ENCODE results near the gene HAUS3.

The HAUS3 gene

DNA sequence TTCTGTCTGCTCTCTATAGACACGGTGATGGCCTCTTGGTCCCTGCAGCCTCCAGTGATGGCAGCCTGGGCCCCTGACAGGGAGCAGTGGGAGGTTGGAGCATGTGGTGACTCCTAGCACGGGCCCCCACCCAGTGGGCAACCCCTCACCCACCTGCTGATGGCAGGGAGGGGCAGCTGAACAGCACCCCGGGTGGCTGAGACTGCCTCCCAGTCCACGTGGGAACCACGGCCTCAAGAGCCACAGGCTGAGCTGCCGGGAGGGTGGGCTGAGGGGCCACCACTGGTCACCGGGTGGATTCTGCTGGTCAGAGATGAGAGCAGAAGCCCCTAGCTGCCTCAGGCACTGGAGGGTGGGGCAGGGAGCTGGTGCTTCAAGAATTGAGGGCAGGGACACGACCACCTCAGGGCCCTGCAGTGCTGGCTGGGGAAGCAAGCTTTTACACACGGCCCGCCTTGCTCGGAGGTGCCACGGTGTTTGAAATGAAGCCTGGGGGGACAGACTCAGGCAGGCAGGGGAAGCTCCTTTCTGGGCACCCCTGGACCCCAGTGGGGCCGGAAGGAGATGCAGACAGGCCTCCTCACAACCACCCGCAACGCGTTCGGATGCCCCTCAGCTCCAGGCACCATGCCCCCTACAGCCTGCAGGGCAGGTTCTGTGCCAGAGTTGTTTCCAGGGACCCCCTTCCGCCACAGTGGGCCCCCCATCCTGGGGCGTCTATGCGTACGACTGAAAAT, 6.3 kb upstream of the HAUS3 start:
- TF ChIP-seq POLR2AphosphoS5 (IDR thresholded peaks at IDR 0.05; ENCODE audit: low read depth, low read length) (0 out of 2 replicates have a peak, but pooled peaks have one; percentile 17), POLR2A (IDR thresholded peaks at IDR 0.05; ENCODE audit: low read depth, low read length) (no peak), TAF1 (IDR thresholded peaks at IDR 0.05; ENCODE audit: borderline replicate concordance, low read depth, low read length) (no peak)
- FAIRE-seq: no peak
- peak; percentile 23 for DNase-seq (ENCODE audit: insufficient read length)

DNA sequence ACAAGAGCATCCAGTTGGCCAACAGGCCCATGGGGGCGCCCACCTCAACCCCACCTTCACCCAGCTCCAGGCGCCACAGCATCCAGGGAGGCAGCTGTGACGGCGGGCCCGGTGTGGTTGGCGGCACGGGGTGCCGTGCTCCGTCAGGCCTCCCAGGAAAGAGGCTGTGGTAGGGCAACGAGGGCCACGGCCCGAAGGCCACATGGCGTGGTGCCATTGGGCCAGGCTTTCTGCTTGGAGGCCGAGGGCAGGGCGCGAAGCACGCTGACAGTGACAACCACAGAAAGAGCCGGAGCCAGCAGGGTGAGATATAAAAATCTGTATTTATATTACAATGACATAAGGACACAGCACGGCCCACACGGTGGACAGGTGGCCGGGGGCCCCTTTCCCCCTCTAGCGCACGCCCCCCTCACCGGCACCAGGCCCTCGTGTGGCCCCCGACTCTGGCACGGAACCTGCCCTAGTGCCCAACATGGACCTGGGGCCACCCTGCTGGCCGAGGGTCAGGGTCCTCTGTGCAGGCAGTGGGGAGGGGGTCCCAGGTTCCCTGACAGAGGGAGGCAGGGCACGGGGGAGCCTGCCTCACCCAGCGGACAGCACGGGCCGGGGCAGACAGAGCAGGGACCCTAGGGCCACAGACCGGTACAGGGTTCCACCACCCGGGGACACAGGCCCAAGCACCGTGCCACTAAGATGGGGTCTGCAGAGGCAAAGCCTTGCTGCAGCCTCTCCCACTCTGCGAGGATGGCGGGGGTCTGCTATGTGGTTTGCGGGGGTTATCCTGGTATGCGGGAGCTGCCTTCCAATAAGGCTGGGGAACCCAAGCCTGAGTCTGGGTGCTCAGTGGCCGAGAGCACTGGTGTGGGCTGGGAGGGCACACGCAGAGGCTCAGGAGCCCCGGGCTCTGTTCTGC, 5.5 kb upstream of the HAUS3 start:
- DNase-seq (ENCODE audit: insufficient read length) (peak; percentile 16), FAIRE-seq (no peak)
- TF ChIP-seq POLR2AphosphoS5 (IDR thresholded peaks at IDR 0.05; ENCODE audit: low read depth, low read length): no peak
- TF ChIP-seq TAF1 (IDR thresholded peaks at IDR 0.05; ENCODE audit: borderline replicate concordance, low read depth, low read length): no peak
- TF ChIP-seq POLR2A (IDR thresholded peaks at IDR 0.05; ENCODE audit: low read depth, low read length): no peak

DNA sequence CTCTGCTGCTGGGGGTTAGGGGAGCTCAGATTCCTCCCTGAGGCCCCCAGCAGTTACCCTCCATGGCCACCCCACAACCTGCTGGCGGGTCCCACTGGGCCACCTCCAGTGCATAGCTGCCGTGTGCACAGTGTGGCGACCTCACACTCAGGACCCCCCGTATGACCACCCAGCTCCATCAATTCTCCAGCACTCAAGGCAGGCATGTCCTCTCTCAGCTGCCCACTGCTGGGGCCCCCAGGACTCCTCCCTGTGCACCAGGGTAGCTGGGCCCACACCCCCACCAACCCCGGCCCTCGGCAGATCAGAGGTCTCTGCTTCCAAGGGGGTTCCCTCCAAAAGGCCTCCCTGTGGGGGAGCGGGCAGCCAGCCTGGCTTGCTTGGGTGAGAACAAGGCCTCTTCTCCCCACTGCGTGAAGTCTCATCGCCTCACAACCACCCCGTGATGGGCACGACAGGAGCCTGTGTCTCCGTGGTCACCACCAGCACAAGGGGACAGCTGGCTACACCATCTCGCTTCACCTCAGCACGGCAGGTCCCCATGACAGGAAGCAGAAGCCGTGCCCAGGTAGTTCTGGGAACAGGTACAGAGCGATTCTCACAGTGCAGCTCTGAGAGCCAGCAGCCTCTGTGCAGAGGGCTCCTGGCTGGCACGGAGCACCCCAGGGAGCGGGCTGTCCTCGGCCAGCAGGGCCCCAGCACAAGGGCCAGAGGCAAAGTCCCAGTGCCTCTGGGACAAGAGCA, 4.6 kb upstream of the HAUS3 start:
- FAIRE-seq: no peak
- DNase-seq (ENCODE audit: insufficient read length): peak; percentile 13
- TF ChIP-seq POLR2A (IDR thresholded peaks at IDR 0.05; ENCODE audit: low read depth, low read length): no peak
- TF ChIP-seq TAF1 (IDR thresholded peaks at IDR 0.05; ENCODE audit: borderline replicate concordance, low read depth, low read length): no peak
- no peak for TF ChIP-seq POLR2AphosphoS5 (IDR thresholded peaks at IDR 0.05; ENCODE audit: low read depth, low read length)

DNA sequence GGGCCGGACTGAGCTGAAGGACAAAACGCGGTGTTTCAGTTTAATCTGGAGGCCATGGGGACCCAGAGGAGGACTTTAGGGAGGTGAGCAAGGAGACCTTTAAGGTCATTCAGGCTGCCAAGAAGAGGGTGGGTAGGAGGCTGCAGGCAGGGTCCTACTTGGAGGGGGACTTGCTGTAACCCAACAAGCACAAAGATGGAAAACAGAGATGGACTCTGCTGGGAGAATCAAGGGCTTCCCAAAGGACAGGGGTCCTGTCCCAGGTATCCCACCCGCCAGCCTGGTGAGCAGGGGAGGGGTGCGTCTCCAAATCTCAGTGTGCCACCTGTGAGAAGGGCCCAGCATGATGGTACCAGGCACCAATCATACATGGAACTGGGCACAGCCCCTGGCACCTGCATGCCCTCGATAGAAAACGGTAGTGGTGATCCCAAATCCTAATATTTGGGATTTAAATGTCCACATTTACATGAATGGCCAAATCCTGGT, 3.9 kb upstream of the HAUS3 start:
- no peak for FAIRE-seq
- TF ChIP-seq POLR2A (IDR thresholded peaks at IDR 0.05; ENCODE audit: low read depth, low read length): no peak
- peak; percentile 2 for DNase-seq (ENCODE audit: insufficient read length)

DNA sequence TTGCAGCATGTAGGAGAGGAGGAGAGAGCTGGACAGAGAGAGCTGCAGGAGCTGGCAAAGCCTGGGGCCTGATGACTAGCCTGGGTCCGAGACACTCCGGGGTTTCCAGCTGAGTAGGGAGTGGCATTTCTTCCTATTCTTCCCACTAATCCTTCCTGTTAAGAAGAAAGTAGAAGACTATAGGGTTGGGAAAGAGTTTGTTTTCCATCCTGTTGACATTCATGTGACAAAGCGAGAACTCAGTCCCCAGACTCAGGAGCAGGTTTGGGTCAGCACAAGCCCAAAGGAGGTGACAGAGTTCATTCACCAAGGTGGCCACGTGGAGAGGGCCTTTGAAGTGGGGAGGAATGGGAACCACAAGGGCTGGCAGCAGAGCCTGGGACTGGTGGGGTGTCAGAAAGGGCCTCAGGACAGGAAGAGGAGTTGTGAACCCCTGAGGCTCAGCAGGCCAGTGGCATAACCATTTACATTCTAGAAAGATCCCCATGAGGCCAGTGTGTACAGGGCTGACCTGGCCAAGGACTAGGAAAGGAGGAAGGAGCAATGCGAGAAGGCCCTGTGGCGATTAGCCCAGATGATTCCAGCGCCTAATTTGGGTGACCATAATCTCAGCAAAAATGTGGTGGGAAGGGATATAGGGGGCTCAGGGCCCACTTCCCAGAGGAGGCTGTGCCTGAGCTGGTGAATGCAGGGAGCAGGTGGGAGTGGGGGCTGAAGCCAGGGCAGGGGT, 3.3 kb upstream of the HAUS3 start:
- FAIRE-seq (no peak), DNase-seq (ENCODE audit: insufficient read length) (no peak)
- no peak for TF ChIP-seq POLR2A (IDR thresholded peaks at IDR 0.05; ENCODE audit: low read depth, low read length)
- TF ChIP-seq TAF1 (IDR thresholded peaks at IDR 0.05; ENCODE audit: borderline replicate concordance, low read depth, low read length): no peak
- no peak for TF ChIP-seq POLR2AphosphoS5 (IDR thresholded peaks at IDR 0.05; ENCODE audit: low read depth, low read length)

DNA sequence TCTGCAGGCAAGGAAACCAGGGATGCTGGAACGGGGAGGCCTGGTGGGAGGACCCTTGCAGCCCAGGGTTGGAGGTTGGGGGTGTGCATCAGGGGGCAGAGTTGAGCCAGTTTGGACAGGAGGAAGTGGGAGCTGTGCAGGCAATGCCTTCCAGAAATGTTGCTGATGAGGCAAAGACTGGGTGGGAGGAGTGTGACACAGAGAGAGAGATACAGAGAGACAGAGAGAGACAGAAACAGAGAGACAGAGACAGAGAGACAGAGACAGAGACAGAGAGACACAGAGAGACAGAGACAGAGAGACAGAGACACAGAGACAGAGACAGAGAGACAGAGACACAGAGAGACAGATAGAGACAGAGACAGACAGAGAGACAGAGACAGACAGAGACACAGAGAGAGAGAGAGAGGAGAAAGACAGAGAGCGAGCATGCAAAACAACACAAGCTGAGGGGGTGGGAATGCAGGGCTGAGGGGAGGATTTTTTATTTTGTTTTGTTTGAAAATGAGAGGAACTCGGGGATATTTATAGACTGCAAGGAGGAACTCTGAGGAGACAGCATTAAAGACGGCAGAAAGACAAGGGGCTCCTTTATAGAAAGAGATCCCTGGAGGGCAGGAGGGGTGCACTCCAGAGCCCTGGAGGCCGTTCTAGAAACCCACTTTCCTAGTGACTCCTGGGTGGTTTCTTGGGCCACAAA, 1.9 kb upstream of the HAUS3 start:
- DNase-seq (ENCODE audit: insufficient read length): no peak
- peak; percentile 30 for FAIRE-seq

DNA sequence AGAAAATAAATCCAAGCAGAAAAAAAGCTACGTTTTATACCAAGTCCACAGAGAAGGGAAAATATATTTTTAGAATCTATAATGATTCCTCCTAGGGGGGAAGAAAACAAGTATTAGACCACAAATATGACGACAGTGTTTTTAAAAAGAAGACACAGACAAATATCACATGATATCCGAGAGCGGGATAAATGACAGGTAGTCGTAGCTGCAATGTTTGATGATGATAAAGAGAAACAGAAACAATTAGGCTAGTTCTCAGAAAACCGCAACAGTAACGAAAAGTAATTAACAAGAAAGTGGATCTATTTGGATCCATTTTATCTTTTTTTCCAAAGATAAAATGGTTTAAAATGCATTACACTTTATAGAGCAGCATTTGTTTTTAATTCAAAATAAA, 918 bp downstream of the HAUS3 start:
- DNase-seq (ENCODE audit: insufficient read length) (no peak), FAIRE-seq (no peak)
- no peak for TF ChIP-seq POLR2AphosphoS5 (IDR thresholded peaks at IDR 0.05; ENCODE audit: low read depth, low read length)
- no peak for TF ChIP-seq TAF1 (IDR thresholded peaks at IDR 0.05; ENCODE audit: borderline replicate concordance, low read depth, low read length)
- no peak for TF ChIP-seq POLR2A (IDR thresholded peaks at IDR 0.05; ENCODE audit: low read depth, low read length)

More for the DNA sequence above, 1.9 kb upstream of the HAUS3 start:
- no peak for TF ChIP-seq POLR2A (IDR thresholded peaks at IDR 0.05; ENCODE audit: low read depth, low read length)
- no peak for TF ChIP-seq POLR2AphosphoS5 (IDR thresholded peaks at IDR 0.05; ENCODE audit: low read depth, low read length)
- no peak for TF ChIP-seq TAF1 (IDR thresholded peaks at IDR 0.05; ENCODE audit: borderline replicate concordance, low read depth, low read length)

DNA sequence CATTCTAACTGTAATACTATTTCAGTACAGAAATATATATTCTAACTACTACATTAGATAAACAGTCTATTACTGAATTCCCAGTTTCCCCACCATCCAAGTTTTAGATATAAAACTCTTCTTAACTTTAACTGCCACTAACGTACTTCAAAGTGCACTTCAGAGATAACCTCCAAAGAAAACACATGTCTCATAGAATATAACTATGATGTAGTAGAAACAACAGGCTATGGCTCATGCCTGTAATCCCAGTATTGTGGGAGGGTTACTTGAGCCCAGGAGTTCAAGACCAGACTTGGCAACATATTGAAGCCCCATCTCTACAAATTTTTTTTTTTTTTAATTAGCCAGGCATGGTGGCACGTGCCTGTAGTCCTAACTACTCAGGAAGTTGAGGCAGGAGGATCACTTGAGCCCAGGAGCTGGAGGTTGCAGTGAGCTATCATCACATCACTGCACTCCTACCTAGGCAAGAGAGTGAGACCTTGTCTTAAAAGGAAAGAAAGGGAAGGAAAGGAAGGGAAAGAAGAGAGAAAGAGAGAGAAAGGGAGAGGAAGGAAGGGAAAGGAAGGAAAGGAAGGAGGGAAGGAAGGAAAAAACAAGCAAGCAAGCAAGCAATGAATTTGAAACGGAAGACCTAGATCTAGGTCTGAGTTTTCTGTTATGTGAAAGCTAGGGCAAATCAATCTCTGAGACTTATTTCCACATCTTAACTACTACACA, 4.8 kb downstream of the HAUS3 start:
- DNase-seq (ENCODE audit: insufficient read length) (no peak), FAIRE-seq (no peak)
- no peak for TF ChIP-seq POLR2AphosphoS5 (IDR thresholded peaks at IDR 0.05; ENCODE audit: low read depth, low read length)
- no peak for TF ChIP-seq POLR2A (IDR thresholded peaks at IDR 0.05; ENCODE audit: low read depth, low read length)
- TF ChIP-seq TAF1 (IDR thresholded peaks at IDR 0.05; ENCODE audit: borderline replicate concordance, low read depth, low read length): no peak

DNA sequence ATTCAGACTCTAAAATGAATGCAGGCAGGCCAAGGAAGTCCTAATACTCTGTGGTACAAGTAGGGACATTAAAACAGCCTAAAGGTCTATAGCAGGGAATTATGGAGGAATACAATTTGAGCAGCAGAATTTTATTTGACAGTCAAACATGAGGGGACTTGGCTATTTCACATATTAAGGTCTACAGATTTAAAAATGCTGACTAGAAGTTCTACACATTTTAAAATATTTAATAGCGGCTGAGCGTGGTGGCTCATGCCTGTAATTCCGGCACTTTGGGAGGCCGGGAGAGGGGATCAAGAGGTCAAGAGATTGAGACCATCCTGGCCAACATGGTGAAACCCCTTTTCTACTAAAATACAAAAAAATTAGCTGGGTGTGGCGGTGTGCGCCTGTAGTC, 10.8 kb downstream of the HAUS3 start:
- no peak for FAIRE-seq
- no peak for TF ChIP-seq POLR2A (IDR thresholded peaks at IDR 0.05; ENCODE audit: low read depth, low read length)
- no peak for TF ChIP-seq TAF1 (IDR thresholded peaks at IDR 0.05; ENCODE audit: borderline replicate concordance, low read depth, low read length)
- no peak for TF ChIP-seq POLR2AphosphoS5 (IDR thresholded peaks at IDR 0.05; ENCODE audit: low read depth, low read length)
- DNase-seq (ENCODE audit: insufficient read length): no peak

DNA sequence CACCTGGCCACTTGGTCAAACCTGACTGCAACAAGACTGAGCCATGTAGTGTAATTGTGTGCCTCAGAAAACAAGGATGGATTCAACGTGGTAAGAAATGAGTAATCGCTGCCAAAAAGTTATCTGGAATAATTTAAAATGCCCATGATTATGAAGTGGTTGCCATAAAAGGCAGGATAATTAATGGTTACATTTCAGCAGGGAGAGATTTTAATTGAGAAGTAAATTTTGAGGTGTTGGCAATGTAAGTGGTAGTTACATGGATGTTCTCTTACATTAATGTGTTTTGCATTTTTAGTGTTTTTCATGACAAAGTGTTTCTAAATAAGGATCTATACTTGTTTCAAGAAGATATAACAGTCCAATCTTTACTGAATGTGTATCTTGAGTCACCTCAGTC, 15.7 kb downstream of the HAUS3 start:
- TF ChIP-seq TAF1 (IDR thresholded peaks at IDR 0.05; ENCODE audit: borderline replicate concordance, low read depth, low read length) (no peak), POLR2AphosphoS5 (IDR thresholded peaks at IDR 0.05; ENCODE audit: low read depth, low read length) (no peak), POLR2A (IDR thresholded peaks at IDR 0.05; ENCODE audit: low read depth, low read length) (no peak)
- FAIRE-seq (no peak), DNase-seq (ENCODE audit: insufficient read length) (no peak)
